ENCODE data around the gene ZBTB44. TPM values are rescaled to one million over a fixed set of nuclear protein-coding genes. Genes with fewer than 3 reads are reported as not detected.

Gene ZBTB44
- polyA plus RNA-seq, 2 donors, result 6.7 to 7.2 TPM

- peaks cover 0 to 4% of the 10 kb centered on the region in 2 donors for H3K4me1 ChIP-seq (ENCODE audit: control insufficient read depth in 2 of 2, insufficient read depth in 2 of 2, low read length in 1 of 2)
- WGBS, 2 donors, result 92 to 95% methylated on average over 8 of the region's 8 CpGs
- no peak overlapping the region for H3K27ac ChIP-seq (ENCODE audit: low read depth in 2 of 2, low read length in 1 of 2)
- H3K36me3 ChIP-seq (ENCODE audit: control insufficient read depth in 2 of 2, insufficient read depth in 2 of 2, low read length in 1 of 2), result peaks cover 0 to 4% of the 10 kb centered on the region in 2 donors
- H3K27me3 ChIP-seq (ENCODE audit: control insufficient read depth in 1 of 2, insufficient read depth in 2 of 2, low read length in 2 of 2), result no peaks in the 10 kb centered on the region
- H3K9me3 ChIP-seq (ENCODE audit: control insufficient read depth in 2 of 2, insufficient read depth in 1 of 2, low read depth in 1 of 2, low read length in 1 of 2), result no peaks in the 10 kb centered on the region
- H3K4me3 ChIP-seq (ENCODE audit: low read depth in 1 of 2, low read length in 2 of 2), result no peak overlapping the region
Measured at GRCh38 chr11:130219148-130219547, 95.6 kb downstream of the ZBTB44 start.

- peaks cover 0 to 4% of the 10 kb centered on the region in 2 donors for H3K4me1 ChIP-seq (ENCODE audit: control insufficient read depth in 2 of 2, insufficient read depth in 2 of 2, low read length in 1 of 2)
- no peak overlapping the region for H3K4me3 ChIP-seq (ENCODE audit: low read depth in 1 of 2, low read length in 2 of 2)
- peaks cover 0 to 8% of the 10 kb centered on the region in 2 donors for H3K36me3 ChIP-seq (ENCODE audit: control insufficient read depth in 2 of 2, insufficient read depth in 2 of 2, low read length in 1 of 2)
- no peaks in the 10 kb centered on the region for H3K9me3 ChIP-seq (ENCODE audit: control insufficient read depth in 2 of 2, insufficient read depth in 1 of 2, low read depth in 1 of 2, low read length in 1 of 2)
- H3K27ac ChIP-seq (ENCODE audit: low read depth in 2 of 2, low read length in 1 of 2), result no peak overlapping the region
- no peaks in the 10 kb centered on the region for H3K27me3 ChIP-seq (ENCODE audit: control insufficient read depth in 1 of 2, insufficient read depth in 2 of 2, low read length in 2 of 2)
- 87 to 89% methylated on average over 14 of the region's 14 CpGs for WGBS, 2 donors
Measured at GRCh38 chr11:130218501-130219070, 96.1 kb downstream of the ZBTB44 start.

- no peaks in the 10 kb centered on the region for H3K27me3 ChIP-seq (ENCODE audit: control insufficient read depth in 1 of 2, insufficient read depth in 2 of 2, low read length in 2 of 2)
- H3K27ac ChIP-seq (ENCODE audit: low read depth in 2 of 2, low read length in 1 of 2), result no peak overlapping the region
- peaks cover 0 to 9% of the 10 kb centered on the region in 2 donors for H3K36me3 ChIP-seq (ENCODE audit: control insufficient read depth in 2 of 2, insufficient read depth in 2 of 2, low read length in 1 of 2)
- WGBS, 2 donors, result 74 to 80% methylated on average over 21 of the region's 21 CpGs
- no peak overlapping the region for H3K4me3 ChIP-seq (ENCODE audit: low read depth in 1 of 2, low read length in 2 of 2)
- H3K9me3 ChIP-seq (ENCODE audit: control insufficient read depth in 2 of 2, insufficient read depth in 1 of 2, low read depth in 1 of 2, low read length in 1 of 2), result no peaks in the 10 kb centered on the region
- peaks cover 0 to 4% of the 10 kb centered on the region in 2 donors for H3K4me1 ChIP-seq (ENCODE audit: control insufficient read depth in 2 of 2, insufficient read depth in 2 of 2, low read length in 1 of 2)
Measured at GRCh38 chr11:130217133-130218031, 97.3 kb downstream of the ZBTB44 start.

- Histone ChIP-seq H3K4me3 (ENCODE audit: low read depth in 1 of 2, low read length in 2 of 2) (no peak overlapping the region), H3K36me3 (ENCODE audit: control insufficient read depth in 2 of 2, insufficient read depth in 2 of 2, low read length in 1 of 2) (peaks cover 0 to 12% of the 10 kb centered on the region in 2 donors), H3K9me3 (ENCODE audit: control insufficient read depth in 2 of 2, insufficient read depth in 1 of 2, low read depth in 1 of 2, low read length in 1 of 2) (no peaks in the 10 kb centered on the region), H3K4me1 (ENCODE audit: control insufficient read depth in 2 of 2, insufficient read depth in 2 of 2, low read length in 1 of 2) (peaks cover 0 to 4% of the 10 kb centered on the region in 2 donors), H3K27me3 (ENCODE audit: control insufficient read depth in 1 of 2, insufficient read depth in 2 of 2, low read length in 2 of 2) (no peaks in the 10 kb centered on the region), H3K27ac (ENCODE audit: low read depth in 2 of 2, low read length in 1 of 2) (no peak overlapping the region)
- WGBS, 2 donors, result 52 to 64% methylated on average over 17 of the region's 17 CpGs
Measured at GRCh38 chr11:130216591-130217132, 98.1 kb downstream of the ZBTB44 start.

GRCh38 chr11:130216221-130216550 lies 98.5 kb downstream of the ZBTB44 start:
- no peaks in the 10 kb centered on the region for H3K27me3 ChIP-seq (ENCODE audit: control insufficient read depth in 1 of 2, insufficient read depth in 2 of 2, low read length in 2 of 2)
- H3K27ac ChIP-seq (ENCODE audit: low read depth in 2 of 2, low read length in 1 of 2), result no peak overlapping the region
- peaks cover 0 to 13% of the 10 kb centered on the region in 2 donors for H3K36me3 ChIP-seq (ENCODE audit: control insufficient read depth in 2 of 2, insufficient read depth in 2 of 2, low read length in 1 of 2)
- H3K4me1 ChIP-seq (ENCODE audit: control insufficient read depth in 2 of 2, insufficient read depth in 2 of 2, low read length in 1 of 2), result peaks cover 0 to 4% of the 10 kb centered on the region in 2 donors
- no peaks in the 10 kb centered on the region for H3K9me3 ChIP-seq (ENCODE audit: control insufficient read depth in 2 of 2, insufficient read depth in 1 of 2, low read depth in 1 of 2, low read length in 1 of 2)
- H3K4me3 ChIP-seq (ENCODE audit: low read depth in 1 of 2, low read length in 2 of 2), result no peak overlapping the region
- 62 to 71% methylated on average over 4 of the region's 4 CpGs for WGBS, 2 donors

GRCh38 chr11:130215531-130216220 lies 99.0 kb downstream of the ZBTB44 start:
- no peak overlapping the region for H3K27ac ChIP-seq (ENCODE audit: low read depth in 2 of 2, low read length in 1 of 2)
- H3K4me3 ChIP-seq (ENCODE audit: low read depth in 1 of 2, low read length in 2 of 2), result no peak overlapping the region
- H3K36me3 ChIP-seq (ENCODE audit: control insufficient read depth in 2 of 2, insufficient read depth in 2 of 2, low read length in 1 of 2), result peaks cover 0 to 14% of the 10 kb centered on the region in 2 donors
- WGBS, 2 donors, result 69 to 70% methylated on average over 13 of the region's 13 CpGs
- no peaks in the 10 kb centered on the region for H3K27me3 ChIP-seq (ENCODE audit: control insufficient read depth in 1 of 2, insufficient read depth in 2 of 2, low read length in 2 of 2)
- no peaks in the 10 kb centered on the region for H3K9me3 ChIP-seq (ENCODE audit: control insufficient read depth in 2 of 2, insufficient read depth in 1 of 2, low read depth in 1 of 2, low read length in 1 of 2)
- H3K4me1 ChIP-seq (ENCODE audit: control insufficient read depth in 2 of 2, insufficient read depth in 2 of 2, low read length in 1 of 2), result peaks cover 0 to 4% of the 10 kb centered on the region in 2 donors

- H3K9me3 ChIP-seq (ENCODE audit: control insufficient read depth in 2 of 2, insufficient read depth in 1 of 2, low read depth in 1 of 2, low read length in 1 of 2), result no peaks in the 10 kb centered on the region
- no peak overlapping the region for H3K27ac ChIP-seq (ENCODE audit: low read depth in 2 of 2, low read length in 1 of 2)
- no peak overlapping the region for H3K4me3 ChIP-seq (ENCODE audit: low read depth in 1 of 2, low read length in 2 of 2)
- 84% methylated on average over 6 of the region's 6 CpGs for WGBS, 2 donors
- peaks cover 0 to 18% of the 10 kb centered on the region in 2 donors for H3K36me3 ChIP-seq (ENCODE audit: control insufficient read depth in 2 of 2, insufficient read depth in 2 of 2, low read length in 1 of 2)
- no peaks in the 10 kb centered on the region for H3K27me3 ChIP-seq (ENCODE audit: control insufficient read depth in 1 of 2, insufficient read depth in 2 of 2, low read length in 2 of 2)
- H3K4me1 ChIP-seq (ENCODE audit: control insufficient read depth in 2 of 2, insufficient read depth in 2 of 2, low read length in 1 of 2), result no peaks in the 10 kb centered on the region
Measured at GRCh38 chr11:130214861-130215530, 99.7 kb downstream of the ZBTB44 start.

- Histone ChIP-seq H3K36me3 (ENCODE audit: control insufficient read depth in 2 of 2, insufficient read depth in 2 of 2, low read length in 1 of 2) (peaks cover 0 to 22% of the 10 kb centered on the region in 2 donors), H3K4me1 (ENCODE audit: control insufficient read depth in 2 of 2, insufficient read depth in 2 of 2, low read length in 1 of 2) (no peaks in the 10 kb centered on the region), H3K4me3 (ENCODE audit: low read depth in 1 of 2, low read length in 2 of 2) (no peak overlapping the region), H3K27me3 (ENCODE audit: control insufficient read depth in 1 of 2, insufficient read depth in 2 of 2, low read length in 2 of 2) (no peaks in the 10 kb centered on the region), H3K9me3 (ENCODE audit: control insufficient read depth in 2 of 2, insufficient read depth in 1 of 2, low read depth in 1 of 2, low read length in 1 of 2) (no peaks in the 10 kb centered on the region), H3K27ac (ENCODE audit: low read depth in 2 of 2, low read length in 1 of 2) (no peak overlapping the region)
- 91 to 93% methylated on average over 9 of the region's 9 CpGs for WGBS, 2 donors
Measured at GRCh38 chr11:130213979-130214281, 100.8 kb downstream of the ZBTB44 start.
